Measurements from ENCODE around the gene TJP1. TPM values are rescaled to one million over a fixed set of nuclear protein-coding genes. Genes with fewer than 3 reads are reported as not detected.

Gene TJP1
- total RNA-seq, 4 donors from 2014 or later, result 72.4 to 191 (median 136) TPM

- Histone ChIP-seq H3K27ac (no peak overlapping the region), H3K4me1 (no peaks in the 10 kb centered on the region), H3K27me3 (no peaks in the 10 kb centered on the region), H3K36me3 (no peaks in the 10 kb centered on the region), H3K9me3 (peaks cover 0 to 3% of the 10 kb centered on the region in 2 donors), H3K4me3 (no peak overlapping the region)
- no peak for DNase-seq
- intact Hi-C loops (cut with DNase I; ENCODE audit: low total_unique reads), result no loop called here
- no peak for TF ChIP-seq POLR2A (IDR thresholded peaks at IDR 0.05)
- TF ChIP-seq CTCF (IDR thresholded peaks at IDR 0.05), result no peak
Observed at GRCh38 chr15:29692527-29692926, 129.7 kb downstream of the TJP1 start.

DNA sequence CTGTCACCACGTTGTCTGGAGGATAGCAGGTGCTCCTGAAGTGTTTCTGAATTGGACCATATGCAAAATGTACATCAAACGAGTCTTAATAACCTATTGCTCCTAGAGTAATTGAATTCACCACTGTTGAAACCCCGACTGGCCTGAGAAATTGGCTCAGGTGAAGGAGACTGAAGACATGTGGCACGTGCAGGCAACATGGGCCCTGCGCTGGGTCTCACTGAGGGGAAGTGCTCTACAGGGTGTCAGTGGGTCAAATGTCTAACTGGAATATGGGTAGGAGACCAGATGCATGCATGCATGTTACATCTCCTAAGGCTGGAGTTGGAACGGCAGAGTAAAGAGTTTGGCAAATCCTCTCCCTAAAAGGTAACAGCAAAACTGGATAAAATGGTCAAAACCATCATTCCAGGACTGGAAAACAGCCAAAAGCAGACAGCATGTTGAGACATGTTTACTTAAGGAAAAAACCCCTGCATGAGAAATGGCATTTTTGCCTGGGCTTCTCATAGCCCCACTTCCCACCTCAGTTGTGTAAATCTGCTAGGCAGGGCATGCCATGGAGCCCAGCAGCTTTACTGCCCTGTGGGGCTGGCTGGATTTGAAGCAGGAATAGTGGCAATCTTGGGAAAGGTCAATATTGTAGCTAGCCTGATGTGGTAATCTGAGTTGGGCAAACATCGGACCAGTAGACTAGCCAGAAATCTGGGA is 131.3 kb downstream of the TJP1 start:
- H3K4me3 ChIP-seq, result no peak overlapping the region
- TF ChIP-seq CTCF (IDR thresholded peaks at IDR 0.05) (no peak), POLR2A (IDR thresholded peaks at IDR 0.05) (no peak)

DNA sequence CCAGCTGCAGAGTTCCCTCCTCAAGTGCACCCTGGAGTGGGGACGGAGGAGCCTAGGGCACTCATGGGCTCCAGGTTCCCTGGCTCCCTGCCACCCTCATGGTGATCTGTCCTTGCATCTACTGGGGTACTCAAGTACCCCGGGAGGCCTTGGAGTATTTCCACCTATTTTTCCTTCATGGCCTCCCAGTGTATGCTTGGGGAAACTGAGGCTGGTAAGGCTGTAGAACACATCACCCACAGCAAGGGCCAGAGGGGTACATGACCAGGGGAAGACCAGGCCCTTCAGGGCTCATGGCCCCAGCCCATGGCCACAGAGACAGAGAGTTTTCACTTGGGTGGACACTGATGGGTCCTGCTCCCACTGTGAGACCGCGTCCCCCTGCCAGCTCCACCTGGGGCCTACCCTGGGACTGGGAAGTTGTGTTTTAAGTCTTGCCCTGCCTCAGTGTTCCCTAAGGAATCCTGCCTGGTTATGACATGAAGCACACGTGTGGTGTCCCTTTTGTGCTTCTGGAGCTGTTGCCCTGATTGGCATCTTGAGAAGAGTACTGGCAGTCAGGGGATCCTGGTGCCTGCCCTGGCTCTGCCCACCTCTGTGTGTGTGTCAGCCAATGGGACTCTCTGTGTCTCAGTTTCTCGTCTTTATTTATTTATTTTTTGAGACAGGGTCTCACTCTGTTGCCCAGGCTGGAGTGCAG is 132.8 kb downstream of the TJP1 start:
- H3K36me3 ChIP-seq, result no peaks in the 10 kb centered on the region
- intact Hi-C loops (cut with DNase I; ENCODE audit: low total_unique reads), result no loop called here
- no peak overlapping the region for H3K27ac ChIP-seq
- no peaks in the 10 kb centered on the region for H3K27me3 ChIP-seq
- peak in 1 of 2 donors; percentile 11 for DNase-seq
- no peak overlapping the region for H3K4me3 ChIP-seq
- no peaks in the 10 kb centered on the region for H3K9me3 ChIP-seq
- H3K4me1 ChIP-seq, result no peaks in the 10 kb centered on the region
- TF ChIP-seq CTCF (IDR thresholded peaks at IDR 0.05), result no peak
- no peak for TF ChIP-seq POLR2A (IDR thresholded peaks at IDR 0.05)

More for the DNA sequence above, 131.3 kb downstream of the TJP1 start:
- Histone ChIP-seq H3K27ac (no peak overlapping the region), H3K4me1 (no peaks in the 10 kb centered on the region), H3K27me3 (no peaks in the 10 kb centered on the region), H3K9me3 (peaks cover 0 to 3% of the 10 kb centered on the region in 2 donors), H3K36me3 (no peaks in the 10 kb centered on the region)
- intact Hi-C loops (cut with DNase I; ENCODE audit: low total_unique reads), result no loop called here
- no peak for DNase-seq

GRCh38 chr15:29688506-29689286 is 133.6 kb downstream of the TJP1 start:
- H3K4me1 ChIP-seq, result no peaks in the 10 kb centered on the region
- TF ChIP-seq POLR2A (IDR thresholded peaks at IDR 0.05) (no peak), CTCF (IDR thresholded peaks at IDR 0.05) (no peak)
- no peak overlapping the region for H3K27ac ChIP-seq
- DNase-seq, result peak in 1 of 2 donors; percentile 11
- no peaks in the 10 kb centered on the region for H3K36me3 ChIP-seq
- intact Hi-C loops (cut with DNase I; ENCODE audit: low total_unique reads), result no loop called here
- no peaks in the 10 kb centered on the region for H3K27me3 ChIP-seq
- no peaks in the 10 kb centered on the region for H3K9me3 ChIP-seq
- no peak overlapping the region for H3K4me3 ChIP-seq
